ENCODE results near the gene DHRS4. TPM values are rescaled to one million over a fixed set of nuclear protein-coding genes. Genes with fewer than 3 reads are reported as not detected.

DHRS4 gene
- total and polyA plus RNA-seq, 2 of the 13 experiments (the other 11 are each of a cell fraction or from before 2014, with no cell fraction given) = 23.9 to 45.1 TPM

DNA sequence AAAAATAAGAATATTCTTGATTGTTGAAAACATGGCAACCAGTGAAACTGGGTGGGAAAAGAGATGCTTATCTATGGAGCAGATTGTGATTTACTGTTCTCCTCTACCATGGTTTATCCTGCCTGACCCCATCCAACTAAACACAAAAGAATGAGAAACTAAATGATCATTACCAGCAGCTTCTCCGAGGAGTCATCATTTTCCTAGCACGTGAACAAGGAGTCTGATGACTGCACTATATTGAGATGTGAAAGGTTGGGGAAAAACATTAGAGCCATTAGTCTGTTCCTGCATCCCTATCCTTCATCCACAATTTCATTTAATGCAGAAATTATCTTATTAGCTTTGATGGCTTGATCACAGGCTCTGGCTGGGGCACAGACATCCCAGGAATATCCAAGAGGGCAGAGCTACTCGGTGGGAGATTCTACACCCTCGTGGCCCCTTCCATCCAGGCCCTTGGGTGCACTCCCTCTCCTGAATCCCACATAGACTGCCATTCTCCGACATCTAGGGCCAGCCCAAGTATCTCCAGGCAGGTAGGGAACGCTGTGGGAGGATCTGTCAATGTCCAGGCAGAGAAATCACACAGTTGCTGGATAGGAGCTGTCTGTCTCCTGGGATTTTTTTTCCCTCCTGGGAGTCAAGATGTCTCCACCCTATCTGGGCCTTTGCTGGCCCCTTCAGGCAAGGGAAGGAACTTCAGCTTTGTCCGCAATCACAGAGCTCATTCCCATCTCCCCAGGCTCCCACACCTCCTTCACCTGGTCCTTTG, 43.3 kb upstream of the DHRS4 start (continued):
- TF ChIP-seq YY1 (IDR thresholded peaks at IDR 0.05; ENCODE audit: insufficient read depth, insufficient replicate concordance, low read depth, low read length) (no peak), HOXA5 (CRISPR knock-in tag; IDR thresholded peaks at IDR 0.05) (0 out of 2 replicates have a peak, but pooled peaks have one; percentile 68), MEIS1 (CRISPR knock-in tag; IDR thresholded peaks at IDR 0.05; ENCODE audit: borderline replicate concordance) (peak; percentile 61; the same call in 1 of the 2 replicates), ZNF24 (IDR thresholded peaks at IDR 0.05) (0 out of 2 replicates have a peak, but pooled peaks have one; percentile 41), ZNF205 (CRISPR knock-in tag; IDR thresholded peaks at IDR 0.05) (peak; percentile 49; the same call in 1 of the 2 replicates), IRF2 (CRISPR knock-in tag; IDR thresholded peaks at IDR 0.05) (peak; percentile 82; the same call in 1 of the 2 replicates), ZNF12 (CRISPR knock-in tag; IDR thresholded peaks at IDR 0.05) (0 out of 2 replicates have a peak, but pooled peaks have one; percentile 45), ZNF790 (CRISPR knock-in tag; IDR thresholded peaks at IDR 0.05; ENCODE audit: borderline replicate concordance) (no peak), NFKBIZ (CRISPR knock-in tag; IDR thresholded peaks at IDR 0.05) (peak; percentile 60; the same call in 1 of the 2 replicates), SOX13 (IDR thresholded peaks at IDR 0.05) (no peak), SOX13 (CRISPR knock-in tag; conservative IDR thresholded peaks at IDR 0.05 in 1 of 2, IDR thresholded peaks at IDR 0.05 in 1 of 2) (no peak; a peak in 1 of 4 replicates), NONO (IDR thresholded peaks at IDR 0.05) (no peak), NONO (CRISPR knock-in tag; conservative IDR thresholded peaks at IDR 0.05) (peak; percentile 66; the same call in 1 of the 2 replicates), SMC3 (IDR thresholded peaks at IDR 0.05; ENCODE audit: low read length) (peak; percentile 97), KAT8 (CRISPR knock-in tag; IDR thresholded peaks at IDR 0.05) (peak; percentile 38; the same call in 1 of the 2 replicates), TEAD3 (CRISPR knock-in tag; optimal IDR thresholded peaks at IDR 0.05; ENCODE audit: borderline replicate concordance) (peak; percentile 32), ZNF598 (CRISPR knock-in tag; IDR thresholded peaks at IDR 0.05; ENCODE audit: borderline replicate concordance) (0 out of 2 replicates have a peak, but pooled peaks have one; percentile 65), STAG1 (CRISPR knock-in tag; IDR thresholded peaks at IDR 0.05) (peak; percentile 99), KLF16 (CRISPR knock-in tag; IDR thresholded peaks at IDR 0.05) (peak in 1 of 2 experiments; percentile 47; a peak in 2 of 4 replicates), ZNF10 (CRISPR knock-in tag; IDR thresholded peaks at IDR 0.05; ENCODE audit: borderline replicate concordance, low read depth) (no peak), HNF1B (CRISPR knock-in tag; IDR thresholded peaks at IDR 0.05) (peak; percentile 83), REL (CRISPR knock-in tag; conservative IDR thresholded peaks at IDR 0.05) (no peak)
- TF ChIP-seq, protein P1, sequence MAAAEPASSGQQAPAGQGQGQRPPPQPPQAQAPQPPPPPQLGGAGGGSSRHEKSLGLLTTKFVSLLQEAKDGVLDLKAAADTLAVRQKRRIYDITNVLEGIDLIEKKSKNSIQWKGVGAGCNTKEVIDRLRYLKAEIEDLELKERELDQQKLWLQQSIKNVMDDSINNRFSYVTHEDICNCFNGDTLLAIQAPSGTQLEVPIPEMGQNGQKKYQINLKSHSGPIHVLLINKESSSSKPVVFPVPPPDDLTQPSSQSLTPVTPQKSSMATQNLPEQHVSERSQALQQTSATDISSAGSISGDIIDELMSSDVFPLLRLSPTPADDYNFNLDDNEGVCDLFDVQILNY (CRISPR knock-in tag; conservative IDR thresholded peaks at IDR 0.05) = no peak
- TF ChIP-seq, protein P2, sequence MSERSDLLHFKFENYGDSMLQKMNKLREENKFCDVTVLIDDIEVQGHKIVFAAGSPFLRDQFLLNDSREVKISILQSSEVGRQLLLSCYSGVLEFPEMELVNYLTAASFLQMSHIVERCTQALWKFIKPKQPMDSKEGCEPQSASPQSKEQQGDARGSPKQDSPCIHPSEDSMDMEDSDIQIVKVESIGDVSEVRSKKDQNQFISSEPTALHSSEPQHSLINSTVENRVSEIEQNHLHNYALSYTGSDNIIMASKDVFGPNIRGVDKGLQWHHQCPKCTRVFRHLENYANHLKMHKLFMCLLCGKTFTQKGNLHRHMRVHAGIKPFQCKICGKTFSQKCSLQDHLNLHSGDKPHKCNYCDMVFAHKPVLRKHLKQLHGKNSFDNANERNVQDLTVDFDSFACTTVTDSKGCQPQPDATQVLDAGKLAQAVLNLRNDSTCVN (CRISPR knock-in tag; IDR thresholded peaks at IDR 0.05; ENCODE audit: borderline replicate concordance) = peak; percentile 49; the same call in 1 of the 2 replicates
- TF ChIP-seq, protein P3, sequence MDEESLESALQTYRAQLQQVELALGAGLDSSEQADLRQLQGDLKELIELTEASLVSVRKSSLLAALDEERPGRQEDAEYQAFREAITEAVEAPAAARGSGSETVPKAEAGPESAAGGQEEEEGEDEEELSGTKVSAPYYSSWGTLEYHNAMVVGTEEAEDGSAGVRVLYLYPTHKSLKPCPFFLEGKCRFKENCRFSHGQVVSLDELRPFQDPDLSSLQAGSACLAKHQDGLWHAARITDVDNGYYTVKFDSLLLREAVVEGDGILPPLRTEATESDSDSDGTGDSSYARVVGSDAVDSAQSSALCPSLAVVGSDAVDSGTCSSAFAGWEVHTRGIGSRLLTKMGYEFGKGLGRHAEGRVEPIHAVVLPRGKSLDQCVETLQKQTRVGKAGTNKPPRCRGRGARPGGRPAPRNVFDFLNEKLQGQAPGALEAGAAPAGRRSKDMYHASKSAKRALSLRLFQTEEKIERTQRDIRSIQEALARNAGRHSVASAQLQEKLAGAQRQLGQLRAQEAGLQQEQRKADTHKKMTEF (CRISPR knock-in tag; IDR thresholded peaks at IDR 0.05) = peak; percentile 56
